Activated naive CD8-positive, alpha-beta T cell treated with anti-CD3 and anti-CD28 coated beads for 36 hours (primary cell): ENCODE results near the gene LETMD1. TPM values are rescaled to one million over a fixed set of nuclear protein-coding genes. Genes with fewer than 3 reads are reported as not detected.
"Not testable (repeated sequence)": the region's sequence is repeated elsewhere in the genome, so short reads cannot be mapped to it uniquely, and the experiment has no call there.

Experiments
- DNase-seq: peaks from one replicate; pipeline ENCODE4 v3.0.0; 2021
- H3K27ac Mint-ChIP-seq: one replicate; pipeline ENCODE4 v1.8.0; 2022; ENCODE audit warnings: mild to moderate bottlenecking, moderate library complexity, mixed read lengths
- H3K27me3 Mint-ChIP-seq: one replicate; pipeline ENCODE4 v1.8.0; 2022; ENCODE audit warnings: mild to moderate bottlenecking, mixed read lengths
- H3K36me3 Mint-ChIP-seq: one replicate; pipeline ENCODE4 v1.8.0; 2021; ENCODE audit warnings: mild to moderate bottlenecking, mixed read lengths
- H3K4me1 Mint-ChIP-seq: one replicate; pipeline ENCODE4 v1.8.0; 2021; ENCODE audit warnings: mixed read lengths
- H3K4me3 Mint-ChIP-seq: one replicate; pipeline ENCODE4 v1.8.0; 2022; ENCODE audit warnings: mild to moderate bottlenecking, moderate library complexity, mixed read lengths
- H3K9me3 Mint-ChIP-seq: one replicate; pipeline ENCODE4 v1.8.0; 2022; ENCODE audit warnings: mixed read lengths
- total RNA-seq, 2 experiments: library from RNA; stranded (reverse); gene quantifications; one replicate each; pipeline ENCODE4 v1.2.3, GENCODE V29; 2021

Gene LETMD1
- 10 to 100 TPM; 67.2 to 69.4 TPM for total RNA-seq

- Mint-ChIP-seq H3K27me3 (no peaks in the 10 kb centered on the region), H3K9me3 (no peaks in the 10 kb centered on the region), H3K4me3 (peak within 1 kb of the TSS; percentile 98), H3K4me1 (peaks cover 26% of the 10 kb centered on the region), H3K36me3 (peaks cover 19% of the 10 kb centered on the region), H3K27ac (peak within 1 kb of the TSS; percentile 95)
- DNase-seq = peak; percentile 87
Observed at GRCh38 chr12:51047655-51048540, at the start of gene LETMD1. TSS of gene LETMD1 (plus strand) at chr12:51048327. CDS start at chr12:51048357, 30 bp downstream.

- H3K4me1 Mint-ChIP-seq = peaks cover 12% of the 10 kb centered on the region
- no peak overlapping the region for H3K4me3 Mint-ChIP-seq
- H3K9me3 Mint-ChIP-seq = no peaks in the 10 kb centered on the region
- H3K27me3 Mint-ChIP-seq = no peaks in the 10 kb centered on the region
- peak overlapping the region; percentile 19 for H3K27ac Mint-ChIP-seq
- H3K36me3 Mint-ChIP-seq = peaks cover 26% of the 10 kb centered on the region
- DNase-seq = no peak
Observed at GRCh38 chr12:50999093-50999492, 49.0 kb upstream of the LETMD1 start.

GRCh38 chr12:51000245-51000644 is 47.9 kb upstream of the LETMD1 start:
- DNase-seq = no peak
- H3K27me3 Mint-ChIP-seq = no peaks in the 10 kb centered on the region
- H3K4me3 Mint-ChIP-seq = no peak overlapping the region

GRCh38 chr12:51001799-51002198 is 46.3 kb upstream of the LETMD1 start:
- H3K27me3 Mint-ChIP-seq = no peaks in the 10 kb centered on the region
- H3K27ac Mint-ChIP-seq = no peak overlapping the region
- H3K4me1 Mint-ChIP-seq = peaks cover 12% of the 10 kb centered on the region
- no peak for DNase-seq
- H3K4me3 Mint-ChIP-seq = no peak overlapping the region
- H3K9me3 Mint-ChIP-seq = no peaks in the 10 kb centered on the region
- peaks cover 22% of the 10 kb centered on the region for H3K36me3 Mint-ChIP-seq

More at GRCh38 chr12:51000245-51000644, 47.9 kb upstream of the LETMD1 start:
- H3K9me3 Mint-ChIP-seq = no peaks in the 10 kb centered on the region
- H3K4me1 Mint-ChIP-seq = peaks cover 12% of the 10 kb centered on the region
- H3K27ac Mint-ChIP-seq = no peak overlapping the region
- peaks cover 24% of the 10 kb centered on the region for H3K36me3 Mint-ChIP-seq

- Mint-ChIP-seq H3K4me1 (peaks cover 14% of the 10 kb centered on the region), H3K27me3 (no peaks in the 10 kb centered on the region), H3K4me3 (no peak overlapping the region), H3K36me3 (peaks cover 30% of the 10 kb centered on the region), H3K9me3 (no peaks in the 10 kb centered on the region), H3K27ac (peak overlapping the region; percentile 54)
- no peak for DNase-seq
Observed at GRCh38 chr12:51004504-51004903, 43.6 kb upstream of the LETMD1 start.

- no peak for DNase-seq
- Mint-ChIP-seq H3K27me3 (no peaks in the 10 kb centered on the region), H3K4me1 (peaks cover 18% of the 10 kb centered on the region), H3K36me3 (peaks cover 28% of the 10 kb centered on the region), H3K27ac (no peak overlapping the region), H3K9me3 (no peaks in the 10 kb centered on the region), H3K4me3 (no peak overlapping the region)
Observed at GRCh38 chr12:51005030-51005429, 43.1 kb upstream of the LETMD1 start.

- Mint-ChIP-seq H3K36me3 (peaks cover 25% of the 10 kb centered on the region), H3K4me1 (peaks cover 18% of the 10 kb centered on the region), H3K4me3 (no peak overlapping the region), H3K27me3 (no peaks in the 10 kb centered on the region), H3K9me3 (no peaks in the 10 kb centered on the region), H3K27ac (peak overlapping the region; percentile 40)
- no peak for DNase-seq
Observed at GRCh38 chr12:51005671-51006070, 42.5 kb upstream of the LETMD1 start.

GRCh38 chr12:51008329-51009055 is 39.6 kb upstream of the LETMD1 start:
- H3K4me3 Mint-ChIP-seq = peak overlapping the region; percentile 74
- peaks cover 42% of the 10 kb centered on the region for H3K4me1 Mint-ChIP-seq
- no peaks in the 10 kb centered on the region for H3K9me3 Mint-ChIP-seq
- DNase-seq = no peak
- H3K27me3 Mint-ChIP-seq = no peaks in the 10 kb centered on the region
- peak overlapping the region; percentile 70 for H3K27ac Mint-ChIP-seq
- H3K36me3 Mint-ChIP-seq = peaks cover 20% of the 10 kb centered on the region

- Mint-ChIP-seq H3K9me3 (no peaks in the 10 kb centered on the region), H3K27me3 (no peaks in the 10 kb centered on the region), H3K36me3 (peaks cover 18% of the 10 kb centered on the region), H3K4me3 (peak overlapping the region; percentile 74), H3K4me1 (peaks cover 42% of the 10 kb centered on the region), H3K27ac (peak overlapping the region; percentile 70)
- peak; percentile 50 for DNase-seq
Observed at GRCh38 chr12:51009056-51009440, 39.1 kb upstream of the LETMD1 start.

- Mint-ChIP-seq H3K36me3 (peaks cover 13% of the 10 kb centered on the region), H3K4me3 (no peak overlapping the region), H3K9me3 (no peaks in the 10 kb centered on the region), H3K27ac (no peak overlapping the region), H3K27me3 (no peaks in the 10 kb centered on the region), H3K4me1 (peaks cover 42% of the 10 kb centered on the region)
- DNase-seq = no peak
Observed at GRCh38 chr12:51011955-51012354, 36.2 kb upstream of the LETMD1 start.

- H3K36me3 Mint-ChIP-seq = peaks cover 8% of the 10 kb centered on the region
- H3K9me3 Mint-ChIP-seq = no peaks in the 10 kb centered on the region
- no peak for DNase-seq
- H3K4me1 Mint-ChIP-seq = peaks cover 46% of the 10 kb centered on the region
- no peak overlapping the region for H3K4me3 Mint-ChIP-seq
- no peaks in the 10 kb centered on the region for H3K27me3 Mint-ChIP-seq
- no peak overlapping the region for H3K27ac Mint-ChIP-seq
Observed at GRCh38 chr12:51012570-51013236, 35.4 kb upstream of the LETMD1 start.

- H3K9me3 Mint-ChIP-seq = no peaks in the 10 kb centered on the region
- H3K36me3 Mint-ChIP-seq = peaks cover 6% of the 10 kb centered on the region
- DNase-seq = no peak
- H3K4me1 Mint-ChIP-seq = peaks cover 49% of the 10 kb centered on the region
- H3K27ac Mint-ChIP-seq = no peak overlapping the region
- H3K4me3 Mint-ChIP-seq = no peak overlapping the region
- no peaks in the 10 kb centered on the region for H3K27me3 Mint-ChIP-seq
Observed at GRCh38 chr12:51013441-51013840, 34.7 kb upstream of the LETMD1 start.

- H3K4me1 Mint-ChIP-seq = peaks cover 43% of the 10 kb centered on the region
- not testable (repeated sequence) for H3K9me3 Mint-ChIP-seq, H3K36me3 Mint-ChIP-seq, DNase-seq, H3K27me3 Mint-ChIP-seq, H3K27ac Mint-ChIP-seq, H3K4me3 Mint-ChIP-seq
Observed at GRCh38 chr12:51014467-51014866, 33.7 kb upstream of the LETMD1 start.

- peaks cover 12% of the 10 kb centered on the region for H3K36me3 Mint-ChIP-seq
- H3K9me3 Mint-ChIP-seq = no peaks in the 10 kb centered on the region
- H3K27ac Mint-ChIP-seq = no peak overlapping the region
- no peaks in the 10 kb centered on the region for H3K27me3 Mint-ChIP-seq
- no peak overlapping the region for H3K4me3 Mint-ChIP-seq
- no peak for DNase-seq
- H3K4me1 Mint-ChIP-seq = peaks cover 43% of the 10 kb centered on the region
Observed at GRCh38 chr12:51017452-51017851, 30.7 kb upstream of the LETMD1 start.

GRCh38 chr12:51018956-51019355 is 29.2 kb upstream of the LETMD1 start:
- no peaks in the 10 kb centered on the region for H3K27me3 Mint-ChIP-seq
- peaks cover 17% of the 10 kb centered on the region for H3K36me3 Mint-ChIP-seq
- no peak overlapping the region for H3K4me3 Mint-ChIP-seq
- H3K4me1 Mint-ChIP-seq = peaks cover 40% of the 10 kb centered on the region
- no peak overlapping the region for H3K27ac Mint-ChIP-seq
- H3K9me3 Mint-ChIP-seq = no peaks in the 10 kb centered on the region
- DNase-seq = no peak
